Measurements from ENCODE around the gene SEPTIN5.

The SEPTIN5 gene

GRCh38 chr22:19748139-19748538 lies 33.8 kb downstream of the SEPTIN5 start:
- H3K27me3 ChIP-seq (ENCODE audit: insufficient read depth, low read length, poor library complexity): no peaks in the 10 kb centered on the region
- no CpG with 5 or more reads among the region's 4 CpGs for WGBS (ENCODE audit: extremely low coverage, insufficient coverage, low lambda C conversion rate)

DNA sequence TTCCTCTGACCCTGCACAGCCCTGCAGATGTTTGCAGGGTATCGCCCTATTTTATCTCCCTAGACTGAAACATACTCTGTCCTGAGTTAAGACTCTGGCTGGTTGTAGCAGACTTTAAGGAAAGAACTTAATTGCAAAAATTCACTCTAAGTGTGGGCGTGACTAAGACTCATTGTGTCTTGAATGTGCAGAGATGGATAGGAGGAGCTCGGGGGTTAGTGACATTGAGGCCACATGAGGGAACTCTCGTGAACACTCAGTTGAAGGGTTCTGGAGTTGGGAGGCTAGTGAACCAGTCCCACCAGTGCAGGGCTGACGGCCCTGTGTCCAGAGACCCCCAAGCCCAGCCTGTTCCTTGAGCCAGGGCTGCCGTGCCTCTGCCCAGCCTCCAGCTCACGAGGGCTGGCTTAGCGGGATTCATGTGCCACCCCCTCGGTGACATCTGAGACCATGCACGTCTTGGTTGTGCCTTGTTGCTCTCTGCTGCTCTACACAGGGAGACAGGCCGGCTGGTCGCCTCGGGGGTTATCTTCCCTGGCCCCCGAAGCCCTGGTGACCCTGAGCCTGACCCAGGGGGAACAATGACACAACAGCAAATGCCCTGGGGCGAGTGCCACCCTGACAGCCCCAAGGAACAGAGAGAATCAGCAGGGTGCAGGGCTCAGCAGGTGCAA lies 34.8 kb downstream of the SEPTIN5 start:
- Histone ChIP-seq H3K9ac (ENCODE audit: low read length) (no peak overlapping the region), H3K27me3 (ENCODE audit: insufficient read depth, low read length, poor library complexity) (peaks cover 2% of the 10 kb centered on the region), H2BK15ac (replicated peaks; ENCODE audit: low read depth) (no peak overlapping the region), H3K4me3 (ENCODE audit: low read length) (no peak overlapping the region), H2AK5ac (ENCODE audit: low read length) (no peak overlapping the region), H2BK120ac (ENCODE audit: low read depth, low read length) (no peak overlapping the region), H3K4me1 (ENCODE audit: control insufficient read depth, low read depth, low read length) (peaks cover 4% of the 10 kb centered on the region), H3K4ac (ENCODE audit: low read depth, low read length) (no peak overlapping the region), H3K56ac (ENCODE audit: low read length) (no peak overlapping the region), H3K36me3 (ENCODE audit: control insufficient read depth, insufficient read depth, low read length) (no peaks in the 10 kb centered on the region), H3K4me2 (ENCODE audit: low read length) (no peak overlapping the region), H3K23ac (ENCODE audit: low read length) (no peak overlapping the region), H3K27ac (ENCODE audit: low read depth, low read length) (no peak overlapping the region), H4K5ac (ENCODE audit: low read length) (no peak overlapping the region), H3K79me1 (ENCODE audit: low read length) (no peaks in the 10 kb centered on the region), H3K79me2 (ENCODE audit: control insufficient read depth, insufficient read depth, low read length) (no peaks in the 10 kb centered on the region), H4K8ac (ENCODE audit: low read depth, low read length) (no peak overlapping the region), H3K18ac (ENCODE audit: low read length) (no peak overlapping the region), H2BK5ac (ENCODE audit: low read length) (no peak overlapping the region)
- DNase-seq: no peak
- no CpG with 5 or more reads among the region's 15 CpGs for WGBS (ENCODE audit: extremely low coverage, insufficient coverage, low lambda C conversion rate)

More at GRCh38 chr22:19748139-19748538, 33.8 kb downstream of the SEPTIN5 start:
- H3K79me1 ChIP-seq (ENCODE audit: low read length): no peaks in the 10 kb centered on the region
- H4K5ac ChIP-seq (ENCODE audit: low read length): no peak overlapping the region
- no peak overlapping the region for H4K8ac ChIP-seq (ENCODE audit: low read depth, low read length)
- H2BK5ac ChIP-seq (ENCODE audit: low read length): no peak overlapping the region
- no peak overlapping the region for H2BK15ac ChIP-seq (replicated peaks; ENCODE audit: low read depth)
- H3K23ac ChIP-seq (ENCODE audit: low read length): no peak overlapping the region
- peaks cover 4% of the 10 kb centered on the region for H3K4me1 ChIP-seq (ENCODE audit: control insufficient read depth, low read depth, low read length)
- H3K4ac ChIP-seq (ENCODE audit: low read depth, low read length): no peak overlapping the region
- H3K9ac ChIP-seq (ENCODE audit: low read length): no peak overlapping the region
- no peak overlapping the region for H2BK120ac ChIP-seq (ENCODE audit: low read depth, low read length)
- H3K27ac ChIP-seq (ENCODE audit: low read depth, low read length): no peak overlapping the region
- no peaks in the 10 kb centered on the region for H3K79me2 ChIP-seq (ENCODE audit: control insufficient read depth, insufficient read depth, low read length)
- H3K36me3 ChIP-seq (ENCODE audit: control insufficient read depth, insufficient read depth, low read length): no peaks in the 10 kb centered on the region
- no peak overlapping the region for H3K18ac ChIP-seq (ENCODE audit: low read length)
- no peak overlapping the region for H3K4me2 ChIP-seq (ENCODE audit: low read length)
- no peak for DNase-seq
- H2AK5ac ChIP-seq (ENCODE audit: low read length): no peak overlapping the region
- no peak overlapping the region for H3K56ac ChIP-seq (ENCODE audit: low read length)
- no peak overlapping the region for H3K4me3 ChIP-seq (ENCODE audit: low read length)

- H3K79me1 ChIP-seq (ENCODE audit: low read length): no peaks in the 10 kb centered on the region
- no peak overlapping the region for H4K8ac ChIP-seq (ENCODE audit: low read depth, low read length)
- H3K36me3 ChIP-seq (ENCODE audit: control insufficient read depth, insufficient read depth, low read length): no peaks in the 10 kb centered on the region
- H4K5ac ChIP-seq (ENCODE audit: low read length): no peak overlapping the region
- H2AK5ac ChIP-seq (ENCODE audit: low read length): no peak overlapping the region
- H3K27me3 ChIP-seq (ENCODE audit: insufficient read depth, low read length, poor library complexity): peaks cover 9% of the 10 kb centered on the region
- H3K4ac ChIP-seq (ENCODE audit: low read depth, low read length): no peak overlapping the region
- no peak overlapping the region for H3K9ac ChIP-seq (ENCODE audit: low read length)
- no peak overlapping the region for H3K4me2 ChIP-seq (ENCODE audit: low read length)
- H3K27ac ChIP-seq (ENCODE audit: low read depth, low read length): no peak overlapping the region
- H3K56ac ChIP-seq (ENCODE audit: low read length): no peak overlapping the region
- no peaks in the 10 kb centered on the region for H3K79me2 ChIP-seq (ENCODE audit: control insufficient read depth, insufficient read depth, low read length)
- no peak overlapping the region for H2BK15ac ChIP-seq (replicated peaks; ENCODE audit: low read depth)
- no peak overlapping the region for H2BK5ac ChIP-seq (ENCODE audit: low read length)
- no peak overlapping the region for H2BK120ac ChIP-seq (ENCODE audit: low read depth, low read length)
- no peak overlapping the region for H3K23ac ChIP-seq (ENCODE audit: low read length)
- DNase-seq: no peak
- H3K4me3 ChIP-seq (ENCODE audit: low read length): no peak overlapping the region
- H3K18ac ChIP-seq (ENCODE audit: low read length): no peak overlapping the region
- peaks cover 4% of the 10 kb centered on the region for H3K4me1 ChIP-seq (ENCODE audit: control insufficient read depth, low read depth, low read length)
- no CpG with 5 or more reads among the region's 12 CpGs for WGBS (ENCODE audit: extremely low coverage, insufficient coverage, low lambda C conversion rate)
These were observed 35.6 kb downstream of the SEPTIN5 start for GRCh38 chr22:19749876-19750275.

- Histone ChIP-seq H3K4me2 (ENCODE audit: low read length) (no peak overlapping the region), H3K27me3 (ENCODE audit: insufficient read depth, low read length, poor library complexity) (peaks cover 19% of the 10 kb centered on the region), H3K23ac (ENCODE audit: low read length) (no peak overlapping the region), H3K27ac (ENCODE audit: low read depth, low read length) (no peak overlapping the region), H2AK5ac (ENCODE audit: low read length) (no peak overlapping the region), H3K4me1 (ENCODE audit: control insufficient read depth, low read depth, low read length) (peaks cover 4% of the 10 kb centered on the region), H2BK5ac (ENCODE audit: low read length) (no peak overlapping the region), H3K79me1 (ENCODE audit: low read length) (no peaks in the 10 kb centered on the region), H3K36me3 (ENCODE audit: control insufficient read depth, insufficient read depth, low read length) (no peaks in the 10 kb centered on the region), H3K79me2 (ENCODE audit: control insufficient read depth, insufficient read depth, low read length) (no peaks in the 10 kb centered on the region), H4K8ac (ENCODE audit: low read depth, low read length) (no peak overlapping the region), H3K4ac (ENCODE audit: low read depth, low read length) (no peak overlapping the region), H3K9ac (ENCODE audit: low read length) (no peak overlapping the region), H4K5ac (ENCODE audit: low read length) (no peak overlapping the region), H2BK15ac (replicated peaks; ENCODE audit: low read depth) (no peak overlapping the region), H3K18ac (ENCODE audit: low read length) (no peak overlapping the region), H3K4me3 (ENCODE audit: low read length) (no peak overlapping the region), H3K56ac (ENCODE audit: low read length) (no peak overlapping the region), H2BK120ac (ENCODE audit: low read depth, low read length) (no peak overlapping the region)
- DNase-seq: no peak
- no CpG with 5 or more reads among the region's 27 CpGs for WGBS (ENCODE audit: extremely low coverage, insufficient coverage, low lambda C conversion rate)
These were observed 36.5 kb downstream of the SEPTIN5 start for GRCh38 chr22:19750507-19751490.

DNA sequence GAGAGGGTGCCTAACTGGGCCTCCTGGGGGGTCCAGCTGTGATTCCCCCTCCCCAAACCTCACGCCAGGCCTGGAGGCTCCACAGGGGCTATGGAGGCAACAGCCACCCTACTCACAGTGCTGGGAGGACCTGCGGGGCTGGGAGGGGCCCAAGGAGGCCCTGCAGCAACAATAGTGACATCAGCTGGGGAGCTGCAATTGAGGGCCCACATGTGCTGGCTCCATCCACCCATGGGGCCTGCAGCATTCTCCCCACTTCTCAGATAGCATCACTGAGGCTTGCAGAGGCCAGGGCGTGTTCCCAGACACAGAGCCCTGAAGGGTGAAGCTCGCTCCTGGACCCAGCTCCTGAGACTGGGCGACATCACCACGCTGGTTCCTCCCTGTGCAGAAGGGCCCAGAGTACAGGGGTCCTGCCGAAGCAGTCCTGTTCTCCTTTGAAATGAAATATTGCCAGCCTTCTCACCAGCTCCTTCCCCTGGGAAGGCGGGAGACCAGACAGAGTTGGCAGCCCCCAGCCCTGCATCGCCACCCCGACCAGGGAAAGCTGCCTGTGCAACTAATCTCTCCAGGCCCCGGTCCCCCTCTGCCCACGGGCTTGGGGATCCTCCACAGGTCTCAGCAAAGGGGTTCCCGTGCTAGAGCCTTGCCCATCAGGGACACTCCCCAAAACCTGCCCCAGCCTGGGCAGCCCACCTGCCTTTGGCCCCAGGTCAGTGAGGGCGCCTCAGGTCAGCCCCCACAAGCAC lies 37.4 kb downstream of the SEPTIN5 start:
- Histone ChIP-seq H3K79me1 (ENCODE audit: low read length) (no peaks in the 10 kb centered on the region), H2AK5ac (ENCODE audit: low read length) (no peak overlapping the region), H3K4me3 (ENCODE audit: low read length) (no peak overlapping the region), H2BK120ac (ENCODE audit: low read depth, low read length) (no peak overlapping the region), H3K23ac (ENCODE audit: low read length) (no peak overlapping the region), H4K5ac (ENCODE audit: low read length) (no peak overlapping the region), H3K4me2 (ENCODE audit: low read length) (no peak overlapping the region), H3K27ac (ENCODE audit: low read depth, low read length) (no peak overlapping the region), H3K9ac (ENCODE audit: low read length) (no peak overlapping the region), H3K56ac (ENCODE audit: low read length) (no peak overlapping the region), H4K8ac (ENCODE audit: low read depth, low read length) (no peak overlapping the region), H3K18ac (ENCODE audit: low read length) (no peak overlapping the region), H2BK15ac (replicated peaks; ENCODE audit: low read depth) (no peak overlapping the region), H3K79me2 (ENCODE audit: control insufficient read depth, insufficient read depth, low read length) (no peaks in the 10 kb centered on the region), H3K4me1 (ENCODE audit: control insufficient read depth, low read depth, low read length) (no peaks in the 10 kb centered on the region), H3K36me3 (ENCODE audit: control insufficient read depth, insufficient read depth, low read length) (no peaks in the 10 kb centered on the region), H2BK5ac (ENCODE audit: low read length) (no peak overlapping the region), H3K27me3 (ENCODE audit: insufficient read depth, low read length, poor library complexity) (peaks cover 26% of the 10 kb centered on the region), H3K4ac (ENCODE audit: low read depth, low read length) (no peak overlapping the region)
- DNase-seq: no peak
- no CpG with 5 or more reads among the region's 14 CpGs for WGBS (ENCODE audit: extremely low coverage, insufficient coverage, low lambda C conversion rate)

All from mesendoderm (in vitro differentiated cells).